ENCODE measurements around the gene RBP4.
A peak's percentile ranks its signal among the peaks of the same experiment; 100 is the strongest.

Gene RBP4

GRCh38 chr10:93589648-93590562 is 11.1 kb downstream of the RBP4 start:
- TF ChIP-seq, protein P1, sequence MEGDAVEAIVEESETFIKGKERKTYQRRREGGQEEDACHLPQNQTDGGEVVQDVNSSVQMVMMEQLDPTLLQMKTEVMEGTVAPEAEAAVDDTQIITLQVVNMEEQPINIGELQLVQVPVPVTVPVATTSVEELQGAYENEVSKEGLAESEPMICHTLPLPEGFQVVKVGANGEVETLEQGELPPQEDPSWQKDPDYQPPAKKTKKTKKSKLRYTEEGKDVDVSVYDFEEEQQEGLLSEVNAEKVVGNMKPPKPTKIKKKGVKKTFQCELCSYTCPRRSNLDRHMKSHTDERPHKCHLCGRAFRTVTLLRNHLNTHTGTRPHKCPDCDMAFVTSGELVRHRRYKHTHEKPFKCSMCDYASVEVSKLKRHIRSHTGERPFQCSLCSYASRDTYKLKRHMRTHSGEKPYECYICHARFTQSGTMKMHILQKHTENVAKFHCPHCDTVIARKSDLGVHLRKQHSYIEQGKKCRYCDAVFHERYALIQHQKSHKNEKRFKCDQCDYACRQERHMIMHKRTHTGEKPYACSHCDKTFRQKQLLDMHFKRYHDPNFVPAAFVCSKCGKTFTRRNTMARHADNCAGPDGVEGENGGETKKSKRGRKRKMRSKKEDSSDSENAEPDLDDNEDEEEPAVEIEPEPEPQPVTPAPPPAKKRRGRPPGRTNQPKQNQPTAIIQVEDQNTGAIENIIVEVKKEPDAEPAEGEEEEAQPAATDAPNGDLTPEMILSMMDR (conservative IDR thresholded peaks at IDR 0.05), result no peak
- TF ChIP-seq ZFX (IDR thresholded peaks at IDR 0.05), result no peak
- no peak overlapping the region for H3K27ac ChIP-seq

GRCh38 chr10:93584445-93584844 is 16.6 kb downstream of the RBP4 start:
- TF ChIP-seq, protein P1 (conservative IDR thresholded peaks at IDR 0.05), result no peak
- no peak for TF ChIP-seq ZFX (IDR thresholded peaks at IDR 0.05)
- H3K27ac ChIP-seq, result no peak overlapping the region

GRCh38 chr10:93580828-93581227 is 20.2 kb downstream of the RBP4 start:
- TF ChIP-seq, protein P1 (conservative IDR thresholded peaks at IDR 0.05), result no peak
- no peak for TF ChIP-seq ZFX (IDR thresholded peaks at IDR 0.05)
- H3K27ac ChIP-seq, result no peak overlapping the region

DNA sequence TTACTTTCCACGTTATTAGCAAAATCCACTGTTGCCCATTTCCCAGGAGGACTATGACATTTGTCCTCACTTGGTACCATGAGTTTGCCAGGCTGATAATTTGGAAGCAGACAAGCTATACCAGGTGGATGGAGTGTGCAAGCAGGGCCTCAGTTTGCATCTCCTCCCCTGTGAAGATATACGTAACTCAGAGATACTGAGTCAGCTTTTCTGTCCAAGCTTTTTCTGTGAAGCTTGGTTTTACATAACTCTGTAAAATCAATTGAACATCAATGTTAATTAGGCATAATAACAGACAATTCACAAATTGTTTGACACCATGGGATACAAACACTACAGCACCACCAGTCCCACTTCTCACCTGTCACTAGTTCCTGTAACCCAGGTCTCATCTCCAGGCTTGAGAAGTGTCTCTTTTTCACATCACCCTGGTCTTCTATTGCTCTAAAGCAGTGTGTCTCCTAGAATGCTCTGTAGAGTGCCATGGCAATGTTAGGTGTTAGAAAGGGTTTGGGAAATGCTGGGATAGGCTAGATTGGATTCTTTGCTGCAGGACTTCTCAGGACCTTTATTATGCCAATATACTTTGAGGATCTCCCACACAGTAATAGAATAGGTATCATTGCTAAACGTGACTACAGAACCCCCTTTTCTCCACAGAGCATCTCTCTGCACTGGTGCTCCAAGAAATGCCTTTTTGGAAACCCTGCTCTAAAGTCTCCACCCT is 20.9 kb downstream of the RBP4 start:
- TF ChIP-seq ZFX (IDR thresholded peaks at IDR 0.05), result no peak
- TF ChIP-seq, protein P1 (conservative IDR thresholded peaks at IDR 0.05), result no peak
- no peak overlapping the region for H3K27ac ChIP-seq

DNA sequence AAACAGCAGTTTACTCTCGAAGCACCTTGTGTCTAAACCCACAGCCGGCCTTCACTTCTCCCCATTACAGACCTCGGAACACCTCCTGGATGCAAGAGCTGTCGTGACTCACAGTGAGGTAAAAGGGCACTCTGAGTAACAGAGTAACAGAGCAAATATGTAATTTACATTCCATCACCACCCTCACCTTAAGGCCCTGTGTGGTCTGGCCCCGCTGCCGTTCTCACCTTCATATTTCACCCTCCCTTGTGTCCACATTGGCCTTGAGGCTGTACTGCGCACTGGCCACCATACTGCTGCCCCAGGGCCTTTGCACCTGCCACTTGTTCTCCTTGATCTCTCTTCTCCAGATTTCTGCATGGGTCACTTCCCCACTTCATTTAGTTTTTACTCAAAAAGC is 21.9 kb downstream of the RBP4 start:
- no peak overlapping the region for H3K27ac ChIP-seq
- TF ChIP-seq, protein P1 (conservative IDR thresholded peaks at IDR 0.05), result no peak
- no peak for TF ChIP-seq ZFX (IDR thresholded peaks at IDR 0.05)

DNA sequence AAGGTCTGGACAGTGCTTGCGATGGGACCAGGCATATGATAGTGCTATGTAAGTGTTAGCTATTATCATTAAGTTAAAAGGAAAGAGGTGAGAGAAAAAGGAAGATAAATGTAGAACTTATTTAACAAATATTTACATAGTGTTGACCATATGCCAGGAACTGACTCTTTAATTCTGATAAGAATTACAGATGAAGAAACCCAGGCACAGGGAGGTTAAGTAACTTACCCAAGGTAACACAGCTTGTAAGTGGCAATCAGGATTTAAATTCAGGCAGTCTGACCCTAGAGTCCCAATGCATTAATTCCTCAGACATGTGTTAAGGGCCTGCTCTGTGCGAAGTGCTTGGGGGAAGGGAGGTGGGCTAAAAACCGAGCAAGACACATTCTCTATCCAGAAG is 23.5 kb downstream of the RBP4 start:
- TF ChIP-seq ZFX (IDR thresholded peaks at IDR 0.05), result no peak
- TF ChIP-seq, protein P1 (conservative IDR thresholded peaks at IDR 0.05), result no peak
- H3K27ac ChIP-seq, result peak overlapping the region; percentile 84

- TF ChIP-seq, protein P1 (conservative IDR thresholded peaks at IDR 0.05), result no peak
- TF ChIP-seq ZFX (IDR thresholded peaks at IDR 0.05), result no peak
- H3K27ac ChIP-seq, result peak overlapping the region; percentile 84
Measured at GRCh38 chr10:93576888-93577287, 24.1 kb downstream of the RBP4 start.
